ENCODE data around the gene SEMA5A.

DNA sequence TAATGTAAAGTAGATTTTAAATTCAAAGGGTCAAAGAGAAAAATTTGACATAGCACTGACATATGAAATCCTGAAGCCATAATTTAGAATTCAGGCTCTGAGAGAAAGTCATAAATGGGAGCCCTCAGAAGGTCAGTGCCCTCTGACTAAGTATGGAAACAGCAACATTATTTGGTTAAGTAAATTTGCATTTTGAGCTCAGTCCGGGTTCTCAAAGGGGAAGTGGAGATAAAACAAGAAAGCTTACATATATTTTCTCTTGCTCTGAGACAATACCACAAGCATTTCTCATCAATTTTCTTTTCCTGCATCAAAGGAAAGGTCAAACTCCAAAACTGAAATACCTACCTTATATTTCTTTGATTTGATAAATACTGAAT is 348.0 kb downstream of the SEMA5A start:
- TF ChIP-seq, protein P1, sequence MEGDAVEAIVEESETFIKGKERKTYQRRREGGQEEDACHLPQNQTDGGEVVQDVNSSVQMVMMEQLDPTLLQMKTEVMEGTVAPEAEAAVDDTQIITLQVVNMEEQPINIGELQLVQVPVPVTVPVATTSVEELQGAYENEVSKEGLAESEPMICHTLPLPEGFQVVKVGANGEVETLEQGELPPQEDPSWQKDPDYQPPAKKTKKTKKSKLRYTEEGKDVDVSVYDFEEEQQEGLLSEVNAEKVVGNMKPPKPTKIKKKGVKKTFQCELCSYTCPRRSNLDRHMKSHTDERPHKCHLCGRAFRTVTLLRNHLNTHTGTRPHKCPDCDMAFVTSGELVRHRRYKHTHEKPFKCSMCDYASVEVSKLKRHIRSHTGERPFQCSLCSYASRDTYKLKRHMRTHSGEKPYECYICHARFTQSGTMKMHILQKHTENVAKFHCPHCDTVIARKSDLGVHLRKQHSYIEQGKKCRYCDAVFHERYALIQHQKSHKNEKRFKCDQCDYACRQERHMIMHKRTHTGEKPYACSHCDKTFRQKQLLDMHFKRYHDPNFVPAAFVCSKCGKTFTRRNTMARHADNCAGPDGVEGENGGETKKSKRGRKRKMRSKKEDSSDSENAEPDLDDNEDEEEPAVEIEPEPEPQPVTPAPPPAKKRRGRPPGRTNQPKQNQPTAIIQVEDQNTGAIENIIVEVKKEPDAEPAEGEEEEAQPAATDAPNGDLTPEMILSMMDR (IDR thresholded peaks at IDR 0.05) = no peak
- TF ChIP-seq, protein P2, sequence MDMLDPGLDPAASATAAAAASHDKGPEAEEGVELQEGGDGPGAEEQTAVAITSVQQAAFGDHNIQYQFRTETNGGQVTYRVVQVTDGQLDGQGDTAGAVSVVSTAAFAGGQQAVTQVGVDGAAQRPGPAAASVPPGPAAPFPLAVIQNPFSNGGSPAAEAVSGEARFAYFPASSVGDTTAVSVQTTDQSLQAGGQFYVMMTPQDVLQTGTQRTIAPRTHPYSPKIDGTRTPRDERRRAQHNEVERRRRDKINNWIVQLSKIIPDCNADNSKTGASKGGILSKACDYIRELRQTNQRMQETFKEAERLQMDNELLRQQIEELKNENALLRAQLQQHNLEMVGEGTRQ (CRISPR knock-in tag; IDR thresholded peaks at IDR 0.05) = no peak
- TF ChIP-seq, protein P3, sequence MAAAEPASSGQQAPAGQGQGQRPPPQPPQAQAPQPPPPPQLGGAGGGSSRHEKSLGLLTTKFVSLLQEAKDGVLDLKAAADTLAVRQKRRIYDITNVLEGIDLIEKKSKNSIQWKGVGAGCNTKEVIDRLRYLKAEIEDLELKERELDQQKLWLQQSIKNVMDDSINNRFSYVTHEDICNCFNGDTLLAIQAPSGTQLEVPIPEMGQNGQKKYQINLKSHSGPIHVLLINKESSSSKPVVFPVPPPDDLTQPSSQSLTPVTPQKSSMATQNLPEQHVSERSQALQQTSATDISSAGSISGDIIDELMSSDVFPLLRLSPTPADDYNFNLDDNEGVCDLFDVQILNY (CRISPR knock-in tag; IDR thresholded peaks at IDR 0.05) = no peak

Measured in WTC11 (cell line).